Measurements from ENCODE around the gene CMTM8.
"Not testable (repeated sequence)": the region's sequence is repeated elsewhere in the genome, so short reads cannot be mapped to it uniquely, and the experiment has no call there.

CMTM8 gene, protein sequence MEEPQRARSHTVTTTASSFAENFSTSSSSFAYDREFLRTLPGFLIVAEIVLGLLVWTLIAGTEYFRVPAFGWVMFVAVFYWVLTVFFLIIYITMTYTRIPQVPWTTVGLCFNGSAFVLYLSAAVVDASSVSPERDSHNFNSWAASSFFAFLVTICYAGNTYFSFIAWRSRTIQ

DNA sequence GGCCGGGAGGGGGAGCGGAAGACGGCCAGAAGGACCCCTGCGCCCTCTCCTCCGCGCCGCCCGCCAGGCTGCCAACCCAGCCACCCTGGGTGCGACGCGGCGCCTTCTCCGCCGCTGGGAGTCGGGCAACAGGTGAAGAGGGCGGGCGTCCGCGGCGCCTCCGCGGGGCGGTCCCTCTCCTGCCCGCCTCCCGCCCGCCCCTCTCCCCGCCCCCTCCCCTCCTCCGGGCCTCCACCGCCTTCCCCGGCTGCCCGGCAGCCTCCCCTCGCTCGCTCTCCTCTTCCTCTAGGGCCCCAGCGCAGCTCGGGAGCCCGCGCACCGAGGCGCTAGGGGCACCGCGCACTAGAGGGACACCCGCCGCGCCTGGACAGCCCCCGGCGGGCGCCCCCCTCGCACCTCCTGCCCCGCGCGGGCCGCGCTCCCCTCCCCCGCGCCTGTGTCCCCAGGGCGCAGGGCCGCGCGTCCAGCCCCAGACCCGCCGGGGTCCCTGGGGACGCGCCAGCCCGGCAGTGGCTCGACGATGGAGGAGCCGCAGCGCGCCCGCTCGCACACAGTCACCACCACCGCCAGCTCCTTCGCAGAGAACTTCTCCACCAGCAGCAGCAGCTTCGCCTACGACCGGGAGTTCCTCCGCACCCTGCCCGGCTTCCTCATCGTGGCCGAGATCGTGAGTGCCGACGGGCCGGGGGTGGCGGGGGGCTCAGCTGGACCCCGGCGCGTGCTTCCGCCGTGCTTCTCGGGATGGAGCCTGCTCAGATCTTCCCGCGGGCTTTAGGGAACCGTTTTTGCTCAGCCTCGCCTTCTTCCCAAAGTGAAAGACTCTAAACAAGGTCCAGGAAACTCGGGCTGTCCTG, at the start of gene CMTM8:
Gene CMTM8 (plus strand): TSS at position 228 of the 854 bp plus-strand sequence. CDS start 293 bp downstream, at position 521.
- DNase-seq: no peak

- no peak for DNase-seq
These were observed 48.8 kb upstream of the CMTM8 start for GRCh38 chr3:32189693-32190092.

- DNase-seq: not testable (repeated sequence)
These were observed 47.9 kb upstream of the CMTM8 start for GRCh38 chr3:32190556-32190955.

GRCh38 chr3:32193101-32193500, 45.4 kb upstream of the CMTM8 start:
- no peak for DNase-seq

- no peak for DNase-seq
These were observed 43.8 kb upstream of the CMTM8 start for GRCh38 chr3:32194653-32195052.

DNA sequence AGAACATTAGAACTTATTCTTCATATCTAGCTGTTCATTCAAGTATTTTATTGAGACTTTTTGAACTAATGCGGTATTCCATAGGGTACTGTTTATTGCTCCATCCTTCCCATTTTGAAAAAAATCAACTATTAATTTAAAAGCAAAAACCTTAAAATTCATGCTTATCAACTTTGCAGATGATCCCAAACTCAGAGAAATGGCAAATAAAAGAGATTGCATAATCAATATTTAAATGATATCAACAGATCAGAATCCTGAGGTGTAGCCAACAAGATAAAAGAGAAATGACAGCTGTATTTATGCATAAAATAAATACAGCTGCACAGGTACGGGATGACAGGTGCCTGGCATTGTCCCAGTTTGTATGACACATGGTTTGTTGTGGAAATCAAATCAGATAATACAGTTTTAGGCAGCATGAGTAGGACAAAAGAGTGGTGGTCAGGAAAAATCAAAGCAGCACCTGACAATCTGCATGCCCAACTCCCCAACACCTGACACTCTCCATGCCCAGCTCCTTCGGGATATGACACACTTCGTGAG, 42.4 kb upstream of the CMTM8 start:
- no peak for DNase-seq

GRCh38 chr3:32197991-32198390, 40.5 kb upstream of the CMTM8 start:
- DNase-seq: no peak

DNA sequence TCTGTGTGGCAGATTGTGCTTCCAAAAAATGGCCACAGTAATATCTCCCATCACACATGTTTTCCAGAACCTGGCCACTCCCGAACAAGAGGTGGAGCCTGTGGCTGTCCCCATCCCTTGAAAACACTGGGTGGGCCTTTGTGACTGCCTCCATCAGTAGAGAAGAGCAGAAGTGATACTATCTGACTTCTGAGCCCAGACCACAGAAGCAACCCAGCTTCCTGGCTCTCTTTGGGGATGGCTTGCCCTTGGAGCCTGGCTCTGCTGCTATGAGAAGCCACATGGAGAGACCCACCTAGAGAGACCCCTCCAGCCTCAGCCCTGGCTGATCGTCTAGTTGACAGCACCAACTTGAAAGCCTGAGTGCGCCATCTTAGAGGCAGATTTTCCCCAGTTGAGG, 39.8 kb upstream of the CMTM8 start:
- no peak for DNase-seq

DNA sequence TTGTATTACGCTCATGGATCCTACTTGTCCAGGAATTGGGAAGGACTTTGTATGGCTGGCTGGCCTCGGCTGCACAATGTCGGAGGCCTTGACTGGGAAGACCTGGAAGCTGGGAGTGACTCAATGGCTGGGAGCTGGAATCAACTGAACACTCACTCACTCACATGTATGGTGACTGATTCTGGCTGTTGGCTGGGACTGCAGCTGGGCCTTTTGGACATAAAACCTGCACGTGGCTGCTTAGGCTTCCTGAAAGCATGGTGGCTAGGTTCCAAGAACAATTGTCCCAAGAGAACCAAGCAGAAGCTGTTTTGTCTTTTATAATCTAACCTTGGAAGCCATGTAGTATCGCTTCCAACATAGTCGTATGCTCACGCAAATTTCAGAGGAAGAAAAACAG, 38.0 kb upstream of the CMTM8 start:
- no peak for DNase-seq

- DNase-seq: no peak
These were observed 37.3 kb upstream of the CMTM8 start for GRCh38 chr3:32200992-32201758.

- DNase-seq: no peak
These were observed 36.0 kb upstream of the CMTM8 start for GRCh38 chr3:32202496-32202895.

- no peak for DNase-seq
These were observed 34.6 kb upstream of the CMTM8 start for GRCh38 chr3:32203854-32204253.

DNA sequence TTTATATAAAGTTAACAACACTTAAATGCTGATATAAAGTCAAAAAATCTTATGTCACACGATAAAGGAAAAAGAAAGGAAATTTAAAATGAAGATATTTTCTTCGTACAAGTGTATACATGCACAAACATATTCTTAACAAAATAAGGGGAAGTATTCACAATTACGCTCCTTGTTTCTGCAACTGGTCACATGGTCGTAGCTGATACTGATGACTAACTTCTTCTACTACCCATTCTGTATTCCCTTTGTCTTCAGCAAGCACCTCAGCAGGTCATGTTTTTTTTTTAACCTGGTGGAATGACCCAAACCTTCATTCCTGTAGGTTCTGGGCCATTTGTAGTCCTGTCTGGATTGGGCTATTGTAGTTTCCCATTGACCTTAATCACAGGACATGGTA, 30.0 kb upstream of the CMTM8 start:
- DNase-seq: no peak

- no peak for DNase-seq
These were observed 23.3 kb upstream of the CMTM8 start for GRCh38 chr3:32215185-32215584.

DNA sequence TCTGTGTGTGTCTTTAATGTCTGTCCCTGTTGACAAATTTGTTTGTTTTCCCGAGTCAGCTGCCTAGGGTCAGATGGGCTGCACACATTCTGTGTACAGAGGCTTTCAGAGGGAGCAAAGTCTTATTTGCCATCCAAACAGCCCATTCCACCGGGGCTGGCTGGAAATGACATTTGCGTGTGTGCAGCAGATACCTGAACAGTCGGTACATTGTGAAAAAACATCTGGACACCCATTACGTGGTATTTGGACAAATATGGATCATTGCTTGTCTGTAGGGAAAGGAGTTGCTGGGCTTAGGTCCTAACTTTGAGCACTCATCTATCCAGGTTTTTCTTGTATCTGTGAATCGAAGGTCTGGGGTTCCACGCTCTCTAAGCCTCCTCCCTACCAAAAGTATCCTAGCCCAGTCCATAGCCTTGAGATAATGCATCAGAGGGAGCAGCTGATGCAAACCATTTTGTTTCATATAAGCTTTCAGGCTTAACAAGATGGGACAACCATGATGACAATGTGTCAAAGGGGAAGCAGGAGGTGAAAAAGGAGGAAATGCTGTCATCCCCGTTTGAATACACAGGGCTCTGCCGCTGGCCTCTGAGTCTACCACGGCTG, 22.2 kb upstream of the CMTM8 start:
- DNase-seq: no peak

DNA sequence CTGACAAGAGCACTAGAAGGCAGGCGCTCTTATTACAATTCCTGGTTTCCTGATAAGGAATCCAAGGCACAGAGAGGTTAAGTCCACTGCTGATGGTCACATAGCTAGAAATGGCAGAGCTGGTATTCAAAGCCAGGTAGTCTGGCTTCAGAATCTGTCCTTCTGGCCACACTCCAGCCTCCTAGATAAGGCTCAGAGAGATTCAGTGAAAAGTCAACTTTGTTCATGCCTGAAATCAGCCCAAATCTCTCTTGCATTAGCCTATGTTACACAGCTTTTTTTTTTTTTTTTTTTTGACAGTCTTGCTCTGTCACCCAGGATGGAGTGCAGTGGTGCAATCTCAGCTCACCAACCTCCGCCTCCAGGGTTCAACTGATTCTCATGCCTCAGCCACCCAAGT, 21.1 kb upstream of the CMTM8 start:
- no peak for DNase-seq

DNA sequence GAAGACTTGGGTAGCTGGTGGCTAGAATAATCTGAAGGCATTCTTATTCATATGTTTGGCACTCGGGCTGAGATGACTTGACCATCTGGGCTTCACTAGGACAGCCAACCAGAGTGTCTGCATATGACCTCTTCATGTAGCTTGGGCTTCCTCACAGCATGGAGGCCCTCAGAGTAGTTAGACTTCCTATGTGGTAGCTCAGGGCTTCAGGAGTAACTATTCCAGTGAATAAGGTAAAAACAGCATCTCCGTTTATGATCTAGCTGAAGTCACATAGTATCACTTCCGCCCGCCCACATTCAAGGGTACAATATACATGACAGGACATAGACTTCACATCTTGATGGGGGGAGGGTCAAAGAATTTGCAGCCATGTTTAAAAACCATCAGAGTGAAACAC, 18.9 kb upstream of the CMTM8 start:
- no peak for DNase-seq

GRCh38 chr3:32220006-32220405, 18.5 kb upstream of the CMTM8 start:
- no peak for DNase-seq

GRCh38 chr3:32222950-32223349, 15.5 kb upstream of the CMTM8 start:
- DNase-seq: no peak

DNA sequence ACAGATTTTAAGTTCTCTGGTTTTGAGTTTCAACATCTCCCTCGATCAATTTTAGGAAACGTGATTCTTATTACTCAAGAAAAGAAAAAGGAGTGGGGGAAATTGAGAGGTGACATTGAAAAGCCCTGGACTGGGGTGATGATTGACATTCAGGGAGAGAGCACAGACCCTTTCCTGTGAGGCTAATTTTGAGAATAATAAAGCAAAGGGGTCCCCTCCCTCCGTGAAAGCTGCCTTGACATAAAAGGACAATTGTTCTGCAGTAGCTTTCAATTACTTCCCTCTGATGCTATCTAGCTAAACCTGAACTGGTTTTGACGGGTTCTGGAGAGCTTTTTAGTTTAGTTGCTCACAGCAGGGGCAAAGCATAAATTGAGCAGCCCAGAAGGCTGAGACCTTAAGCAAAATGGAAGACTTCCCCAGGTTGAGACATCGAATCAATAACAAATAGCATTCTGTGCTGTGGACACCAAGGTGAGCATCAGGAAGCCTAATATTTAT, 14.4 kb upstream of the CMTM8 start:
- no peak for DNase-seq

DNA sequence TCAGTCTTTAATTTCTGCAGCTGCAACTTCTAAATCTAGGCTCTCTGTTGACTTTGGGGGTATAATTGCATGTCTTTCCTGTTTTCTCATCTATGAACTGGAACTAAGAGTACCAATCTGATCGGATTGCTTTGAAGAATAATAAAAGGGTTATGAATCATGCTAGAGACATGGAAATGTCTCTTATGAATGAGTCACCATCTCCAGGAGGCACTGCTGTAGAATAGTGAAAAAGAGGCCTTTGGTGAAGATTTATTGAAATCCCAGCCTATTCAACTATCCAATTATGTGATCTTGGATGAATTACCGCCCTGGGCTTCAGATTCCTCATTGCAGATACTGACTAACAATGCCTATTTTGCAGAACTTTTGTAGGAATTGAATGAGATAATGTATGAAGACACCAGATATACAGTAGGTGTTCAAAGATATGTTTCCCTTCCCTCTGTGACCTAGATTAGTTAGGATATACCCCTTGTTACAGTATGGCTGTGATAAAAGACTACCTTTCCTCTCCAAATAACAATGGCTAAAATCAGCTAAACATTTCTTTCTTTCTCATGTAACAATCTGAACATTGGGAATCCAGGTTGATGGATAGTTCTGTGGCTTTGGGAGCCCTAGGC, 11.5 kb upstream of the CMTM8 start:
- no peak for DNase-seq

DNA sequence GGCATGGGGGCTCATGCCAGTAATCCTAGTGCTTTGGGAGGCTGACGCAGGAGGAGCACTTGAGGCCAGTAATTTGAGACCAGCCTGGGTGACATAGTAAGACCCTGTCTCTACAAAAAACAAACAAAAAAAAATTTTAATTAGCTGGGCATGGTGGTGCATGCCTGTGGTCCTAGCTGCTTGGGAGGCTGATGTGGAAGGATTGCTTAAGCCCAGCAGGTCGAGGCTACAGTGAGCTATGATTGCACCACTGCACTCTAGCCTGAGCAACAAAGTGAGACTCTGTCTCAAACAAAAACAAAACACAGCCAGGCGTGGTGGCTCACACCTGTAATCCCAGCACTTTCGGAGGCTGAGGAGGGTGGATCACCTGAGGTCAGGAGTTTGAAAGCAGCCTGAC, 9.7 kb upstream of the CMTM8 start:
- DNase-seq: not testable (repeated sequence)

Measured in SIG-M5 (cell line).